Epithelial cell of esophagus (primary cell): ENCODE results near the gene SPATA31C2.
"Not testable (repeated sequence)": the region's sequence is repeated elsewhere in the genome, so short reads cannot be mapped to it uniquely, and the experiment has no call there.

Source experiments
- DNase-seq: peaks from one replicate; pipeline ENCODE4 v3.0.0; 2010; ENCODE audit warnings: low read depth
- H3K4me3 ChIP-seq: 2 replicates; pipeline ENCODE4 v1.5.1; 2011; ENCODE audit warnings: mild to moderate bottlenecking, low read length, control low read depth
- TF ChIP-seq, protein P1 (sequence below): IDR thresholded peaks from 2 replicates; pipeline ENCODE4 v1.5.1; 2011; ENCODE audit warnings: low read depth, mild to moderate bottlenecking, low read length, control low read depth, inconsistent platforms; ENCODE audit not compliant: insufficient read depth; ENCODE audit errors: missing control alignments

The SPATA31C2 gene

GRCh38 chr9:88166660-88167059, 28.4 kb upstream of the SPATA31C2 start:
- no peak for DNase-seq
- TF ChIP-seq, protein P1, sequence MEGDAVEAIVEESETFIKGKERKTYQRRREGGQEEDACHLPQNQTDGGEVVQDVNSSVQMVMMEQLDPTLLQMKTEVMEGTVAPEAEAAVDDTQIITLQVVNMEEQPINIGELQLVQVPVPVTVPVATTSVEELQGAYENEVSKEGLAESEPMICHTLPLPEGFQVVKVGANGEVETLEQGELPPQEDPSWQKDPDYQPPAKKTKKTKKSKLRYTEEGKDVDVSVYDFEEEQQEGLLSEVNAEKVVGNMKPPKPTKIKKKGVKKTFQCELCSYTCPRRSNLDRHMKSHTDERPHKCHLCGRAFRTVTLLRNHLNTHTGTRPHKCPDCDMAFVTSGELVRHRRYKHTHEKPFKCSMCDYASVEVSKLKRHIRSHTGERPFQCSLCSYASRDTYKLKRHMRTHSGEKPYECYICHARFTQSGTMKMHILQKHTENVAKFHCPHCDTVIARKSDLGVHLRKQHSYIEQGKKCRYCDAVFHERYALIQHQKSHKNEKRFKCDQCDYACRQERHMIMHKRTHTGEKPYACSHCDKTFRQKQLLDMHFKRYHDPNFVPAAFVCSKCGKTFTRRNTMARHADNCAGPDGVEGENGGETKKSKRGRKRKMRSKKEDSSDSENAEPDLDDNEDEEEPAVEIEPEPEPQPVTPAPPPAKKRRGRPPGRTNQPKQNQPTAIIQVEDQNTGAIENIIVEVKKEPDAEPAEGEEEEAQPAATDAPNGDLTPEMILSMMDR = no peak
- H3K4me3 ChIP-seq = no peak overlapping the region

DNA sequence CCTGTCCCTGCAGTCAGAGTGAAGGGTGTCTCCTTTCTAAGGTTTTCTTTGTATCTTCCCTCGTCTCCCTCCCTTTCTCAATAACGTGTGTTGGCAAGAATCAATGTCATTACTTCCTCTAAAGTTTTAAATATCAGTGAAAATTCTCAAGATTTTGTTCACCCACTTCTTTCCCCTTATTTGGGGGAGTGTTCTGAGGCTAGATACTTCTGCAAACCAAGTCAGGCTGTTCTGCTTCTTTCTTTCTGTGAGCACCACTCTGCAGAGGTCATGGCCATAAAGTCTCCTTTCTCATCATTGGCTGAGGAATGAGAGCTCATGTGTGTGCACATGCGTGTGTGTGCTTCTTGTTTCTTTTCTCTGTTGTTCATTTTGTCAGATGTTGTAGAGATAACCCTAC, 26.6 kb upstream of the SPATA31C2 start:
- no peak for DNase-seq
- no peak overlapping the region for H3K4me3 ChIP-seq
- TF ChIP-seq, protein P1 = no peak

DNA sequence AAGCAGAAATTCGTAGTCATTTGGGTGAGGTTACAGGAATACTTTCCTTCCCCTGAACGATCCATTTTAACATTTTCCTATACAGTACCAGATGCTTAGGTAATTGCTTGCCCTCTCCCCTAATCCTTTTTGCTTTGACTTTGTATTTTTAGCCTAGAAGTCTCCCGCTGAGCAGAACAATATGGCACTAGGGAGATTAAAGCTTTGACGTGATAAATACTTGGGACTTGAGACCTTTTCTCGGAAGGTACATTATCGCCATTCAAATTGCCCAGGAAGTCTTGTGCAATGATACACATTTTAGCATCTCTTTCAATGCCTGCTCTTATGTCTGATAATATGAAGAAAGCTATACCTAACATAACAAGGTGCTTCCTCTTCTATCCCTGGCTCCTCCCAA, 22.9 kb upstream of the SPATA31C2 start:
- no peak overlapping the region for H3K4me3 ChIP-seq
- DNase-seq = no peak
- TF ChIP-seq, protein P1 = no peak

DNA sequence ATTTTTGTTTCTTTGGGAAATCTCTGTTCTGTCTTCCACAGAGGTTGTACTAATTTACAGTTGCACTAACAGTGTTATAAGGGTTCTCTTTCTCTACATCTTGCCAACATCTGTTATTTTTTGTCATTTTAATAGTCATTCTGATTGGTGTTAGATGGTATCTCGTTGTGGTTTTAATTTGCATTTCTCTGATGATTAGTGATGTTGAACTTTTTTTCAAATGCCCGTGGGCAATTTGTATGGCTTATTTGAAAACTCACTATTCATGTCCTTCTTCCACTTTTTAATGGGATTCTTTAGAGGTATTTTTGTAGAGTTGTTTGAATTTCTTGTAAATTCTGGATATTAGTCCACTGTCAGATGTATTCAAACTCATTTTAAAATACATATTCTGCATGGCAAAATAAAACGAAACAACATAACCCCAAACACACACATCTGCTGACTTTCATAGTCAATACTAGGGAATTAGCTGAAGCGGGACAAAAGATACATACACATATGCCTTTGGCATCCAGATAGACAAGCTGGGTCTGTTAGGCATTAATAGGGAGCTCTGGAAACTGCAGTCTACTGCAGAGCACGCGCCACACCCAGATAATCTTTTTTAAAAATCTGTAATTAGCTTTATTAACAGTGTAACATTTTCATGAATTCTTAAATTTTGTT, 5.8 kb upstream of the SPATA31C2 start:
- DNase-seq = no peak
- TF ChIP-seq, protein P1 = no peak
- no peak overlapping the region for H3K4me3 ChIP-seq

- DNase-seq = no peak
- no peak overlapping the region for H3K4me3 ChIP-seq
- TF ChIP-seq, protein P1 = no peak
Observed at GRCh38 chr9:88143179-88143578, 4.9 kb upstream of the SPATA31C2 start.

- H3K4me3 ChIP-seq, DNase-seq: not testable (repeated sequence)
Observed at GRCh38 chr9:88133552-88133951, 4.7 kb downstream of the SPATA31C2 start.

- not testable (repeated sequence) for H3K4me3 ChIP-seq, DNase-seq
Observed at GRCh38 chr9:88129556-88129955, 8.7 kb downstream of the SPATA31C2 start.

DNA sequence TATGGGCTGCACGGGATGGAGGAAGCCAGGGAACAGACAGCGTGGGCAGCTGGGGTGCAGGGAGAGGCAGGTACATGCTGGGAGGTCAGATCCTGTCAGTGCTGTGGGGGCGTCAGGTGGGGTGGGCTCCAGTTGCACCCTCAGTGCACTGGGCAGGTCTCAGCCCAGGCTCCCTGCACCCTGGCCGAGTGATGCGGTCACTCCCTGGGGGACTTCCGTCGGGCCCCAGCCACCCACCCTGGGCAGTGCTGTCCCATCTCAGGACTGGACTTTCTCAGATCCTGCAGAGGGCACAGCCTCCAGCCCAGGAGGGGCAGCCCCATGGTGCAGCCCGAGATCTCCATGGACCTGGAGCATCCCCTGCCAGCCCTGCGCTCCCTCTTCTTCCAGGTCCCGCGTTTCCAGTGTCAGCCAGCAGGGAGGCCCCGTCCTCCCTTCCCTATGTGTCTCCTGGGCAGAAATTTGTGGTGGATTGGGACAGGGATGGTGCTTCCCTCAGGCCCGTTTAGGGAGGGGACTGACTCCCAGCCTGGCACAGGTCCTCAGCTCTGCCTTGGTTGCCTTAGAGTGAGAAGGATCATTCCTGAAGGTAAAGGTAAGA, 10.5 kb downstream of the SPATA31C2 start:
- not testable (repeated sequence) for DNase-seq

GRCh38 chr9:88123413-88123812, 14.9 kb downstream of the SPATA31C2 start:
- DNase-seq, H3K4me3 ChIP-seq: not testable (repeated sequence)

More for the DNA sequence above, 10.5 kb downstream of the SPATA31C2 start:
- H3K4me3 ChIP-seq = not testable (repeated sequence)

GRCh38 chr9:88118121-88118520, 20.2 kb downstream of the SPATA31C2 start:
- not testable (repeated sequence) for DNase-seq, H3K4me3 ChIP-seq

- DNase-seq, H3K4me3 ChIP-seq: not testable (repeated sequence)
Observed at GRCh38 chr9:88114968-88115612, 23.2 kb downstream of the SPATA31C2 start.

GRCh38 chr9:88114283-88114967, 23.9 kb downstream of the SPATA31C2 start:
- H3K4me3 ChIP-seq, DNase-seq: not testable (repeated sequence)
